Esophagus muscularis mucosa (tissue), 4 donors: ENCODE results near the gene OSBPL7. TPM values are rescaled to one million over a fixed set of nuclear protein-coding genes. Genes with fewer than 3 reads are reported as not detected.

Experiments used
- DNase-seq: peaks from one replicate; pipeline ENCODE4 v3.0.0-alpha.2; 2017; ENCODE audit errors: extremely low spot score
- H3K27ac ChIP-seq, 4 donors: fragments of 200-600 bp; sonication (generic); replicated peaks in 1 of 4; 1 replicate in 3 of 4; 2 replicates in 1 of 4; pipeline ENCODE4 v1.5.1; 2016 to 2019; ENCODE audit warnings: mild to moderate bottlenecking in 1 of 4
- H3K27me3 ChIP-seq, 4 donors: fragments of 200-600 bp; sonication (generic); one replicate each; pipeline versions ENCODE4 v1.5.1 to v1.6.0; 2016 to 2019
- H3K36me3 ChIP-seq, 4 donors: fragments of 200-600 bp; sonication (generic); one replicate each; pipeline ENCODE4 v1.5.1; 2016 to 2019
- H3K4me1 ChIP-seq, 4 donors: fragments of 200-600 bp; sonication (generic); one replicate each; pipeline ENCODE4 v1.5.1; 2016 to 2019
- H3K4me3 ChIP-seq, 4 donors: fragments of 200-600 bp; sonication (generic); 1 replicate in 2 of 4; 2 replicates in 2 of 4; pipeline ENCODE4 v1.5.1; 2016 to 2019; ENCODE audit warnings: mild to moderate bottlenecking in 4 of 4, moderate library complexity in 1 of 4
- H3K9me3 ChIP-seq, 4 donors: fragments of 200-600 bp; sonication (generic); 1 replicate in 3 of 4; 2 replicates in 1 of 4; pipeline ENCODE4 v1.5.1; 2016 to 2019
- CTCF ChIP-seq, 3 experiments: fragments of 200-600 bp in 2 of 3; fragments of 450-650 bp in 1 of 3; sonication (generic) in 2 of 3; IDR thresholded peaks; one replicate each; pipeline ENCODE4 v1.5.1; 2017 to 2019; ENCODE audit warnings: antibody characterized with exemption in 3 of 3, mild to moderate bottlenecking in 2 of 3, moderate library complexity in 1 of 3
- EP300 ChIP-seq: sonication (generic); formaldehyde crosslinking; IDR thresholded peaks from one replicate; pipeline ENCODE4 v1.6.1; 2017; ENCODE audit warnings: antibody characterized with exemption
- POLR2A ChIP-seq: fragments of 450-650 bp; IDR thresholded peaks from one replicate; pipeline ENCODE4 v1.6.1; 2017; ENCODE audit warnings: antibody characterized with exemption, moderate library complexity, mild to moderate bottlenecking, low read depth
- POLR2AphosphoS5 ChIP-seq, 2 donors: sonication (generic); formaldehyde crosslinking; IDR thresholded peaks; one replicate each; pipeline ENCODE4 v1.6.1; 2017; ENCODE audit warnings: antibody characterized with exemption in 2 of 2
- WGBS: methylation state at CpG from one replicate; pipeline ENCODE4 v1.1.5; 2018; 5-methylcytosine and 5-hydroxymethylcytosine counted together
- intact Hi-C: fragments of 100-400 bp; cut with DNase I; formaldehyde crosslinking; loops from one replicate; pipeline ENCODE4 v1.15.1; 2023
- total RNA-seq, 4 donors: library from RNA; depleted of rRNA; stranded (reverse); fragments of >200 nt; gene quantifications; one replicate each; pipeline versions ENCODE4 v1.1.0 to v1.2.1, GENCODE V29; 2016

Gene OSBPL7
- total RNA-seq, 4 donors from 2014 or later = 2.0 to 8.4 (median 4.7) TPM

DNA sequence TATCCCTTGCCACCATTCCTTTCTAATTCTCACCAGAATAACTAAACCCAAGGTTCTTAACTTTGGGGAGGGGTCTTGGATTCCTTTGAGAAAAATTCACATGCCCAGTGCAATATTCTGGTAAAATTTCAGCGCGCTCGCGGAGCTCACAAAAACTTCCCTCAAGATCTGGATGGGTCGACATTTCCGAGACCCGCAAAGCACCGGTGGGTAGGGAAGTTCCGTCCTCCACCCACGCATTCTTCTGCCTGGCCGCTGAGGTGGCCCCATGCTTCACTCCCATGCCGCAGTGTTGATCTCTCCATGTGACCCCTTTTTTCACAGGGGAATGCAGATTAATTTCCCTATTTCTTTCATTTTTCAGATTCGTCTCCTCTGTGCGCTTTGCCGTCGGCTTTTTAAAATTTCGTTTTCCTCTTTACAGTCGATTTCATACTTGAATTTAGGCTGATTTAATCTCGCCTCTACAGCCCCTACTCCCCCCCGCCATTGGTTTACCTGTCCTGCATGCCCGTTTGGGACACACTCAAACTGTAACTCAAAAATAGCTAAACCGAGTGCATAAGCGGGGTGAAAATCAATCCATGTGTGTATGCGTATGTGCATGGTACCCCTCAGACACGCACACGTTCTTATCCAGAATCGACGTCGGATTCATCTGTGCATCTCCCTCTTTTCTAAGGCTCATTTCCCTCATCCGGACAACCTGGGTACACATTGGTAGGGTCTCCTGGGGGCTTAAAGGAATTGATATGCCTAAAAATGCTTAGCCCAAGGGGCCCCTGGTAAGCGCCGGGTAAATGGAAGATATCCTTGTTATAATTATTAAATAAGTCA is 30.7 kb upstream of the OSBPL7 start:
- H3K4me1 ChIP-seq = peaks cover 15 to 36% (median 29%) of the 10 kb centered on the region in 4 donors
- intact Hi-C loops = no loop called here
- WGBS = 42% methylated on average over 32 of the region's 32 CpGs
- H3K27me3 ChIP-seq = peaks cover 11 to 100% (median 70%) of the 10 kb centered on the region in 4 donors
- H3K27ac ChIP-seq = no peak overlapping the region
- no peak overlapping the region for H3K4me3 ChIP-seq
- TF ChIP-seq POLR2AphosphoS5 (IDR thresholded peaks at IDR 0.05) (peak in 1 of 2 donors; percentile 46), EP300 (no peak), CTCF (IDR thresholded peaks at IDR 0.05) (no peak), POLR2A (no peak)
- H3K9me3 ChIP-seq = no peaks in the 10 kb centered on the region
- H3K36me3 ChIP-seq = no peaks in the 10 kb centered on the region
- no peak for DNase-seq

GRCh38 chr17:47851764-47852112 is 30.1 kb upstream of the OSBPL7 start:
- no peak overlapping the region for H3K27ac ChIP-seq
- no peaks in the 10 kb centered on the region for H3K9me3 ChIP-seq
- H3K36me3 ChIP-seq = no peaks in the 10 kb centered on the region
- DNase-seq = no peak
- peaks cover 15 to 42% (median 34%) of the 10 kb centered on the region in 4 donors for H3K4me1 ChIP-seq
- TF ChIP-seq EP300 (no peak), POLR2A (no peak), CTCF (IDR thresholded peaks at IDR 0.05) (no peak), POLR2AphosphoS5 (IDR thresholded peaks at IDR 0.05) (no peak)
- intact Hi-C loops = no loop called here
- WGBS = 38% methylated on average over 11 of the region's 11 CpGs
- peaks cover 11 to 100% (median 72%) of the 10 kb centered on the region in 4 donors for H3K27me3 ChIP-seq
- no peak overlapping the region for H3K4me3 ChIP-seq

DNA sequence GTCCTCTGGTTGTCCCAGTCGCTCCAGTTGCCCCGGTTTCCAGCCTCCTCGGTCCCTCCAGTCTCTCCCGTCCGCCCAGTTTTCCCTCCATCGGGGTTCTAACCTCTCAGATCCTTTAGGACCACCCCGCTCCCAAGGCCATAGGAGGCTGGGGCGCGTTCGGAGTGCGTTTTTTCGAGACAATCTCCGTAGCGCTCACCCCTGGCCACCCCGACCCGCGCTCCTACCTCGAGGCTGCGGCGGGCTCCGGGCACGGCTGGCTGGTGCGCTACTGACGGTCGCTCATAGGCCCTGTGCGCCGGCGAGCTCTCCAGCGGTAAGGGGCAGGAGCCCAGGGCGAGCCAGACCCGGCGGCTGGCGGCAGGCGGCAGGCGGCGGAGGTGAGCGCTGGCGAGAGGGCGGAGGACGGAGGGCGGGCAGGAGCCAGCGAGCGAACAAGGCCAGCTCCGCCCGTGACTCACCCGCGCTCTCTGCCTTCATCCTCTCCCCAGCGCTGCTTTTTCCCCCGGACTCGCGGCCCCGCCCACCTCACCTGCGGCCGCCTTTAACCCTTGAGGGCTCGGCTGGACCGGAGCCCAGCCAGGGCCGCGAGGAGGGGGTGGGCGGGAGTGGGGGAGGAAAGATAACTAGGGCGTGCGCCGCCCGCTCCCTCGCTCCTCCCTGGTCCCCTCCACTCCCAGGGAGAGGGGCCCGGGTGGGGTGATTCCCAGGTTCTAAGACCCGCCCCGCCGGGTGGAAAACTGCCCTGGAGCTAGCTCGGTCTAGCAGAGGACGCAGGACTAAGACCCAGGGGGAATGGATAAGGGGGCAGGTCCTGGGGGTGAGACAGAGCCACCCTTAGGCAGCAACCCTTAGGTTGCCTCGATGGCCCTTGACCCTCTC is 29.3 kb upstream of the OSBPL7 start, which contains the start of gene SP6:
Gene SP6 (minus strand): TSS at position 472 of the 882 bp plus-strand sequence. CDS start 2,734 bp downstream, outside the sequence.
- Histone ChIP-seq H3K4me1 (peaks cover 15 to 44% (median 34%) of the 10 kb centered on the region in 4 donors), H3K27ac (no peak within 1 kb of the TSS), H3K4me3 (peak within 1 kb of the TSS; percentile 38 to 54 (median 42)), H3K36me3 (no peaks in the 10 kb centered on the region), H3K9me3 (no peaks in the 10 kb centered on the region), H3K27me3 (peaks cover 11 to 100% (median 75%) of the 10 kb centered on the region in 4 donors)
- DNase-seq = no peak
- TF ChIP-seq CTCF (IDR thresholded peaks at IDR 0.05) (peak in 1 of 3 experiments; percentile 20), POLR2AphosphoS5 (IDR thresholded peaks at IDR 0.05) (peak; percentile 7 to 21), EP300 (no peak), POLR2A (no peak)
- WGBS = 6% methylated on average over 55 of the region's 71 CpGs
- intact Hi-C loops = no loop called here

DNA sequence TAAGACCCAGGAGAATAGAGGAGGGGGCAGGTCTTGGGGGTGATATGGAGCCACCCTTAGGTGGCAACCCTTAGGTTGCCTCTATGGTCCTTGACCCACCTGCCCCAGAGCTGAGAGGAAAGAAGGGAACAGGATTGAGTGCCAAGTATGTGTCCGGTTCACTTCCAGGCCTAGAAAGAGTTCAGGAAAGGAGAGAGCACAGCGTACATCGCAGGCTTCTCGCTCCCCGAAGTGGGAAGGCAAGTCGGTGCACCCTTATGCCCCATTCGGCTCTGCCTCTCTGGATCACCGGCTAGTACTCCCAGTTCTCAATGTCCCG is 28.7 kb upstream of the OSBPL7 start:
- peaks cover 11 to 100% (median 76%) of the 10 kb centered on the region in 4 donors for H3K27me3 ChIP-seq

More for the DNA sequence above, 28.7 kb upstream of the OSBPL7 start:
- H3K36me3 ChIP-seq = no peaks in the 10 kb centered on the region
- intact Hi-C loops = no loop called here
- DNase-seq = no peak
- no peak overlapping the region for H3K27ac ChIP-seq
- H3K4me3 ChIP-seq = peak overlapping the region; percentile 38 to 54 (median 42)
- peaks cover 15 to 44% (median 34%) of the 10 kb centered on the region in 4 donors for H3K4me1 ChIP-seq
- 90% methylated on average over 2 of the region's 9 CpGs for WGBS
- no peaks in the 10 kb centered on the region for H3K9me3 ChIP-seq
- TF ChIP-seq EP300 (no peak), POLR2AphosphoS5 (IDR thresholded peaks at IDR 0.05) (no peak), CTCF (IDR thresholded peaks at IDR 0.05) (no peak), POLR2A (no peak)
